Spleen (tissue), 7 donors: Measurements from ENCODE around the gene PDZD8.

Experiments
- POLR2A ChIP-seq, 3 donors: fragments of 450-650 bp; IDR thresholded peaks; one replicate each; pipeline ENCODE4 v1.5.1; 2017; ENCODE audit warnings: antibody characterized with exemption in 3 of 3, mild to moderate bottlenecking in 1 of 3
- POLR2AphosphoS5 ChIP-seq, 3 donors: sonication (generic); formaldehyde crosslinking; IDR thresholded peaks; one replicate each; pipeline ENCODE4 v1.5.1; 2017; ENCODE audit warnings: antibody characterized with exemption in 3 of 3
- TF ChIP-seq, protein P1 (sequence below), 11 experiments: fragments of 200-600 bp in 7 of 11; fragments of 450-650 bp in 4 of 11; sonication (generic) in 4 of 11; IDR thresholded peaks in 8 of 11; conservative IDR thresholded peaks in 3 of 11; 1 replicate in 7 of 11; 2 replicates in 4 of 11; pipeline versions ENCODE4 v1.4.0 to v1.8.0; 2016 to 2021; ENCODE audit warnings: antibody characterized with exemption in 11 of 11, inconsistent platforms in 4 of 11, mild to moderate bottlenecking in 1 of 11
- donor health status: DM: no; HTN: no; CAD: no; lungs with moderate emphysema.
- donor health status: DM: no; HTN: no; CAD: no.
- donor health status: DM: no; HTN: no; CAD: no.

DNA sequence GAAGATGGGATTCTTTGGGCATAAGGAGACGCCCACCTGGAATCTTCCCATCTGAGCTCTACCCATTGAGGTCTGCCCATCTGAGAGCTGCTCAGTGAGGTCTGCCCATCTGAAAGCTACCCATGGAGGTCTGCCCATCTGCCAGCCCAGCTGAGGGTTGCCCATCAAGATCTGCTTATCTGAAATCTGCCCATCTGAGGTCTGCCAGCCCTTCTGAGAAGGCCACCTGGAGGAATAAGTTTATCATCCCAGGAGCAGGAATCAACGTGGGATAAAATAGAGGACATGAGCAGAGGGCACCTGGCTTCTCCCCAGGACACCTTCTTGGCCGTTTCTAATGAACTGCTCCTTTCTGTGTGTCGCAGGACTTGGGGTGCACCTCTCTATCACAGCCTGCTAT is 35.3 kb upstream of the PDZD8 start:
- TF ChIP-seq POLR2AphosphoS5 (IDR thresholded peaks at IDR 0.05) (no peak), POLR2A (IDR thresholded peaks at IDR 0.05) (no peak)
- TF ChIP-seq, protein P1, sequence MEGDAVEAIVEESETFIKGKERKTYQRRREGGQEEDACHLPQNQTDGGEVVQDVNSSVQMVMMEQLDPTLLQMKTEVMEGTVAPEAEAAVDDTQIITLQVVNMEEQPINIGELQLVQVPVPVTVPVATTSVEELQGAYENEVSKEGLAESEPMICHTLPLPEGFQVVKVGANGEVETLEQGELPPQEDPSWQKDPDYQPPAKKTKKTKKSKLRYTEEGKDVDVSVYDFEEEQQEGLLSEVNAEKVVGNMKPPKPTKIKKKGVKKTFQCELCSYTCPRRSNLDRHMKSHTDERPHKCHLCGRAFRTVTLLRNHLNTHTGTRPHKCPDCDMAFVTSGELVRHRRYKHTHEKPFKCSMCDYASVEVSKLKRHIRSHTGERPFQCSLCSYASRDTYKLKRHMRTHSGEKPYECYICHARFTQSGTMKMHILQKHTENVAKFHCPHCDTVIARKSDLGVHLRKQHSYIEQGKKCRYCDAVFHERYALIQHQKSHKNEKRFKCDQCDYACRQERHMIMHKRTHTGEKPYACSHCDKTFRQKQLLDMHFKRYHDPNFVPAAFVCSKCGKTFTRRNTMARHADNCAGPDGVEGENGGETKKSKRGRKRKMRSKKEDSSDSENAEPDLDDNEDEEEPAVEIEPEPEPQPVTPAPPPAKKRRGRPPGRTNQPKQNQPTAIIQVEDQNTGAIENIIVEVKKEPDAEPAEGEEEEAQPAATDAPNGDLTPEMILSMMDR (IDR thresholded peaks at IDR 0.05 in 8 of 11, conservative IDR thresholded peaks at IDR 0.05 in 3 of 11), result no peak
